NK-92 (cell line): ENCODE measurements around the gene SNRK.

ENCODE experiments used
- DNase-seq: peaks from one replicate; lab custom pipeline; 2025; ENCODE audit not compliant: unreplicated experiment; lab: John Stamatoyannopoulos, UW

The SNRK gene

DNA sequence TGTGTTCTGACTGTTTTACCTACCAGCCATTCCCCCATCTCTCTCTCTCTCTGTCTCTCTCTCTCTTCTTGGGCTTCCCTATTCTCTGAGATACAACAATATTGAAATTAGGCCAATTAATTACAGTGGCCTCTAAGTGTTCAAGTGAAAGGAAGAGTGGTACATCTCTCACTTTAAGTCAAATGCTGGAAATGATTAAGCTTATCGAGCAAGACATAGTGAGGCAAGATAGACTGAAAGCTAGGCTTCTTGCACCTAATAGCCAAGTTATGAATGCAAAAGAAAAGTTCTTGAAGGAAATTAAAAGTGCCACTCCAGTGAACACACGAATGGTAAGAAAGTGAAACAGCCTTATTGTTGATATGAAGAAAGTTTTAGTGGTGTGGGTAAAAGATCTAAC lies 21.3 kb downstream of the SNRK start:
- DNase-seq = no peak

DNA sequence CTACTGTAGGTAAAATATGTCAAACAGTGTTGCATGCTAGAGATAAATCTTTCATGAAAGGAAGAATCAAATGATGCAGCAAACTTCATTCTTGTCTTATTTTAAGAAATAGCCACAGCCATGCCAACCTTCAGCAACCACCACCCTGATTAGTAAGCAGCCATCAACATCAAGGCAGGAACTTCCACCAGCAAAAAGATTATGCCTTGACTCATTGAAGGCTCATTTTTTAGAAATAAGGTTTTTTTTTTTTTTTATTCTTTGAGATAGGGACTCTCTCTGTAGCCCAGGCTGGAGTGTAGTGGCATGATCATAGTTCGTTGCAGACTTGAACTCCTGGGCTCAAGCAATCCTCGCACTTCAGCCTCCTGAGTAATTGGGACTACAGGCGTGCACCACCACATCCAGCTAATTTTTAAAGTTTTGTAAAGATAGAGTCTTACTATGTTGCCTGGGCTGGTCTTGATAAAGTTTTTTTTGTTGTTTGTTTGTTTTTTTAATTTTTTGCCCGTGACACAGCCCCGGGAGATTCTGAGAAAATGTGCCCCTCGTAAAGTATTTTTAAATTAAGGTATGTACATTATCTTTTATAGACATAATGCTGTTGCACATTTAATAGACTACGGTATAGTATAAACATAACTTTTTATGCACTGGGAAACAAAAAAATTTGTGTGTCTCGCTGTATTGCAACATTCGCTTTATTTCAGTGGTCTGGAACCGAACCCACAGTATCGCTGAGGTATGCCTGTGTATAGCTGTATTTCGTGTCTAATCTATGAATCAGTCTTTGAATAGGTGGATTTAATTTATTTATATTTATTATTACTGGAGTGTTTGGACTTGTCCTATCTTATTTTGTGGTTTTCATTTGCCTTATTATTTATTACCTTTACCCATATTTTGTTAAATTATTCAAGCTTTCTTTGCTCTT lies 23.3 kb downstream of the SNRK start:
- no peak for DNase-seq

DNA sequence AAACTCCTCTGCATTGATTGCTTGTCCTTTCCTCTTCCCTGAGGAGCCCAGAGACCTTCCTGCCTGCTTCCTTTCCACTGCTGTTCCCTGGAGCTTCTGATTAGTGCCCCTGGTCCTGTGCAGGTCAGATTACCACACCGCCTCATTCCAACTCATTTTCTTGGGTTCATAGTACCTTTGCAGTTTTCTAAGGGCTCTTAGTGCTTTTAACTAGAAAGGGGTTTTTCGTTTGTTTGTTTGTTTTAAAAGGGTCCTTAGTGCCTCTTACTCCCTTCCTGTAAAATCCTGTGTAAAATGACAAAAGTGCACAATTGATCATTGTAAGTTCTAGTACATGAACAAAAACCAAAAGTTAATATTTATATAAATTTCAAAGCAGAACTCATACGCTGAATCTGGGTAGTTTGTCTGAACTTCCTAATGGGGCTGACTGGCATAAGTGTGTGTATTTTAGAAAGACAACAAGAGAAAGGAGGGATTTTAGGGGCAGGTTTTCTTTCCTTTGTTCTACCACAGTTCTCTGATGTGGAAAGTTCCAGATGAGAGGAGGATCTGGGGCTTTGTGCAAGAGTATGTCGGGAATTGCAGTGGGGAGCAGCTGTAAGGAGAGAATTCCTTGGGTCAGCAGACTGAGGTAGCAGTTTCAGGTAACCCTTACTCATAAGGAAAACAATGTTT lies 30.6 kb downstream of the SNRK start:
- DNase-seq = no peak

DNA sequence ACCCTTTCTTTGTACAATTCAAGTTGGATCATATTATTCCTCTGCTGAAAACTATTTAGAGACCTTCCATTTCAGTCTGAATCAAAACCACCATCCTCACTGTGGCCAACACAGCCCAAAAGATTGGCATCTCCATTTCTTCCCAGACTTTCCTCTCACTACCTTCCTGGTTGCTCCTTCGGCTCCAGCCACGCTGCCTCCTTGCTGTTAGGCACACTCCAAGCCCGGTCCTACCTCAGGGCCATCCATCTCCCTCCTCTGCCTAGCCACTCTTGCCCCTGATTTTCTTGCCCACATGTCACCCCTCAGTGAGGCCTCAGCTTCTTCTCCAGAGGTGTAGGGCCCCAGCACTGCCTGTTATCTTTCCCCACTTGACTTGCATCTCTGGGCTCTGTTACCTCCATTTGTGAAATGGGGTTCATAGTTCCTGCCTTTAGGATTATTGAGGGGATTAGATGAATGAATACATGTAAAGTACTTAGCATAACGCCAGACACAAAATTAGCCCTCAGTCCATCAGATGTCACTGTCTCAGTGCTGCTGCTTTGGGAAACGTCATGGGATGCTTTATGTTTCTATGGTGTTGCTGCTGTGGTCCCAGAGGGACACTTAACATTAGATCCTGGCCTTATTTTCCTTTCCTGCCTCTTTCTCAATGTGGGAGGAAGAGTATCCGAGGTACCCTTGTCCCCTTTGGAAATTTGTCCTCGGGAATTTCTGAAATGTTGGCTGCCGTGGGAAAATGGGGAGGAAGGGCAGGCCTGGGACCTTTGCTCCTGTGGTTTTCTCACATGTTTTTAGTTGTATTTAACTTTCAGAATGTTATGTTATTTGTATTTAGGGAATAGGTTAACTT lies 31.3 kb downstream of the SNRK start:
- no peak for DNase-seq

DNA sequence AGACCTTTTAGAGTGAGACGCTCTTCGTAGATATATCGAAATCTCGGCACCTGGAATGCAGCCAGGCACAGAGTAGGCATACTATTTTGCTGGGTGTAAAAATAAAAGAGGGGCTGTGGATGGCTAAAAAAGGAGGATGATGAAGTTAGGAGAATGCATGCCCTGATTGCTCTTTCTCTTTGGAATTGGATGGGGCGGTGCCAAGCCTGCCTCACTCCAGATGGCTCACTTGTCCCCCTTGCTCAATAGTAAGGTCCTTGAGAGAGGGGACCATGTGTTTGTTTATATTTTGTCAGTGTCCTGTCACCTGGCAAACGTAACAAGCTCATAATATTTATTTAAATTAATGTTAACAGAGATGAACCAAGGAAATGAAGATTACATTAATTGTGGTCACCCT lies 33.0 kb downstream of the SNRK start:
- DNase-seq = no peak

- no peak for DNase-seq
These were observed 33.5 kb downstream of the SNRK start for GRCh38 chr3:43319794-43320193.

GRCh38 chr3:43320288-43320687 lies 33.9 kb downstream of the SNRK start:
- no peak for DNase-seq

GRCh38 chr3:43323541-43323940 lies 37.2 kb downstream of the SNRK start:
- no peak for DNase-seq

- no peak for DNase-seq
These were observed 40.7 kb downstream of the SNRK start for GRCh38 chr3:43326891-43327581.

DNA sequence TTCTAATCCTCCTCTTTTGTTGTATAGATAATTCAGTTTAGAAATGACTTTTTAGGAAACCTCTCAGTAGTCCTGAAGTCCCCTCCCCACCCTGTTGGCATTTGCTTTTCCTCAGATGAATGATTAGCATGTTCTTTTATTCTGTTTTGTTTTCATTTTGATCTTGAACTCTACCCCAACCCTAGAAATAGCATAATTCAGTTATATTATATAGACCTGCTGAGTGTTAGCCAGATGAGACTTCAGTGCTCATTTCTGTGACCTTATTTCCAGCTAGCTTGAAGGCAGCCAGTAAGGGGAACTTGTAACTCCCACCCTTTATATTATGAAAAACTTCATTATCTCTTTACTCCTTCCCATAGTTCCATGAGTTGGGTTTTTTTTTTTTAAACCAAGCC lies 41.2 kb downstream of the SNRK start:
- DNase-seq = no peak

GRCh38 chr3:43328653-43329052 lies 42.3 kb downstream of the SNRK start:
- no peak for DNase-seq

- no peak for DNase-seq
These were observed 44.6 kb downstream of the SNRK start for GRCh38 chr3:43330981-43331380.

DNA sequence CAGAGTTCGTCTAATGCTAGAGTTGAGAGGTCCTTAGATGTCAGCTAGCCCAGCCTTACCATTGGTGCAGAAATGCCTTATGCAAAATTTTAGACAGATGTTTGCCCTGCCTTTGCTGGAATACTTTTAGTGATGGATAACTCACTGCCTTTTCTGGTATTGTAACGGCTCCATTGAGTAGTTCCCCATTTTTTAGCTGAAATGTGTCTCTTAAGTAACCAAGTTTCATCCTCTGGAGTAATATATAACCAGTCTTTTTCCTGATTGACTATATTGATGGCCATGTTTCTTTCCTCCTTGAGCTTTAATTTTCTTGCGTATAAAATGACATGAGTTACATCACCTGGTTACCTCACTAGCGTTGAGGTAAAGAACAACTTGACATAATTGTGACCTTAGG lies 45.0 kb downstream of the SNRK start:
- no peak for DNase-seq

- DNase-seq = no peak
These were observed 48.6 kb downstream of the SNRK start for GRCh38 chr3:43334976-43335375.

- DNase-seq = no peak
These were observed 49.5 kb downstream of the SNRK start for GRCh38 chr3:43335799-43336198.

GRCh38 chr3:43338295-43338694 lies 52.0 kb downstream of the SNRK start:
- DNase-seq = no peak

- DNase-seq = no peak
These were observed 54.1 kb downstream of the SNRK start for GRCh38 chr3:43340403-43340802.

- DNase-seq = no peak
These were observed 55.4 kb downstream of the SNRK start for GRCh38 chr3:43341788-43342187.

DNA sequence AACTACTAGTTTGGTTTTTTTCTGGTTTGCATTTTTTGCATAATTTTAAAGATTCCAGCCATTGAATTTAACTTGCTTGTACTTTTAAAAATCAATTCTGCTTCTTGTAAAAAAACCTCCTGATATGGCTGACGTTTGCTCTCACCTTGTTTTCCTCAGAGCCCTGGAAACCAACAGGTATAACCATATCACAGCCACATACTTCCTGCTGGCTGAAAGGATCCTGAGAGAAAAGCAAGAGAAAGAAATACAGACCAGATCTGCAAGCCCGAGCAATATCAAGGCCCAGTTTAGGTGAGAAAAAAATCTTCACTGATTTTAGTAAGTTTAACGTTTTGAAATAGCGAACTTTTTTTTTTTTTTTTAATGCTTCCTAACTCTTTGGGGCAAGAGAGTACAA lies 56.8 kb downstream of the SNRK start:
- no peak for DNase-seq

DNA sequence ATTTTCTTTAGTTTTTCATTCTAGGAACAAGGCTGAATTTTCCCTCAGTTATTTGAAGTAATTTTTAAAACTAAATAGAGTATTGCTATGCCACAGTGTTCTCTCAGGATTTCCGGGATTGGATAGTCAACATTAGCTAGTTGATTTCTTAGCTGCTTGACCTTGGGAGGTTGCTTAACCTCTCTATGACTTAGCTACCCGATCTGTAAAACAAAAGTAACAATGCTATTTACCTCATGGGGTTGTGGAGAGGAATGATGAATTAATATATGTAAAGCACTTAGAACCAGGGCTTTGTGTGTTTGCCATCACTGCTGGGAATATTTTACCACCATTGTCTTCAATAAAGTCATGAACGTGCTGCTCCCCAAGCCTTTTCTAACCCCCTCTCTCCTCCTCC lies 57.5 kb downstream of the SNRK start:
- DNase-seq = no peak

GRCh38 chr3:43344520-43344919 lies 58.2 kb downstream of the SNRK start:
- DNase-seq = no peak
